GM12872 (cell line): Measurements from ENCODE around the gene NUP93.

Experiments used
- TF ChIP-seq, protein P1 (sequence below): IDR thresholded peaks from 3 replicates; pipeline ENCODE4 v1.5.1; 2011; ENCODE audit warnings: low read depth, mild to moderate bottlenecking, low read length, moderate library complexity; ENCODE audit not compliant: insufficient read depth

The NUP93 gene

DNA sequence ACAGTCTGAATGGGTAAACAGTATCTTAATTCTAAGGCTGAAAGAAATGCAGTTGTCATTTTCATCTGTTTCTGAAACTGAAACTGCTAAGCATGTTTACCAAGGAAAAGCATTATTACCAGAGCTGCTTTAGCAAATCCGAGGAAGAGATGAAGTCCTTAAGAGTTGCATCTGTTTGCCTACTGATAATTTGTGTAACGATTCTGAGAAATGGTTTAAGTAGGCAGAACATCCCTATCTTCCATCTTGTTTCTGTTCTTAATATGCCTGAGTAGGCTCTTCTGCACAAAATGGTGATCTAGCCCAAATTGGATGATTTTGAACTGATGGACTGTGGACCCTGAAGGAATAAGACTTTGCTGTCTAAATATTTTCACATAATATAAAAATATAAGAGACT, 34.9 kb downstream of the NUP93 start:
- TF ChIP-seq, protein P1, sequence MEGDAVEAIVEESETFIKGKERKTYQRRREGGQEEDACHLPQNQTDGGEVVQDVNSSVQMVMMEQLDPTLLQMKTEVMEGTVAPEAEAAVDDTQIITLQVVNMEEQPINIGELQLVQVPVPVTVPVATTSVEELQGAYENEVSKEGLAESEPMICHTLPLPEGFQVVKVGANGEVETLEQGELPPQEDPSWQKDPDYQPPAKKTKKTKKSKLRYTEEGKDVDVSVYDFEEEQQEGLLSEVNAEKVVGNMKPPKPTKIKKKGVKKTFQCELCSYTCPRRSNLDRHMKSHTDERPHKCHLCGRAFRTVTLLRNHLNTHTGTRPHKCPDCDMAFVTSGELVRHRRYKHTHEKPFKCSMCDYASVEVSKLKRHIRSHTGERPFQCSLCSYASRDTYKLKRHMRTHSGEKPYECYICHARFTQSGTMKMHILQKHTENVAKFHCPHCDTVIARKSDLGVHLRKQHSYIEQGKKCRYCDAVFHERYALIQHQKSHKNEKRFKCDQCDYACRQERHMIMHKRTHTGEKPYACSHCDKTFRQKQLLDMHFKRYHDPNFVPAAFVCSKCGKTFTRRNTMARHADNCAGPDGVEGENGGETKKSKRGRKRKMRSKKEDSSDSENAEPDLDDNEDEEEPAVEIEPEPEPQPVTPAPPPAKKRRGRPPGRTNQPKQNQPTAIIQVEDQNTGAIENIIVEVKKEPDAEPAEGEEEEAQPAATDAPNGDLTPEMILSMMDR = no peak

DNA sequence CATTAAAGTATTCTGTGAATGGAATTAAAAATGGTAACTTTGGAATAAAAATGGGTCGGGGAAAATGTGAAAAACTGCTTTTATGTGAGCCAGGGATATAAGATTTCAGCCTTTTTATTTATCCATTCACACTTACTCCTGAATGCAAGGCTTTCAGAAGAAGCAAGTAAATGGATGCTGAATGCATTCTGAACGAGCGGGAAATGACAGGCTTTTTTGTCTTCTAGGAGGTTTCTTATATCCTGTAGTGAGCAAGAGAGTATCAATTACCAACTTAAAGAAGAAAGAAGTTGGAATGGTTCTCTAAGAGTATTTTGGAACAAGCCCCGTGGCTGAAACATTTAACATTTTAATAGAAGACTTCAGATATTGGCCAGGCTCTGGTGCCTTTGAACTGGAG, 36.0 kb downstream of the NUP93 start:
- TF ChIP-seq, protein P1 = no peak

DNA sequence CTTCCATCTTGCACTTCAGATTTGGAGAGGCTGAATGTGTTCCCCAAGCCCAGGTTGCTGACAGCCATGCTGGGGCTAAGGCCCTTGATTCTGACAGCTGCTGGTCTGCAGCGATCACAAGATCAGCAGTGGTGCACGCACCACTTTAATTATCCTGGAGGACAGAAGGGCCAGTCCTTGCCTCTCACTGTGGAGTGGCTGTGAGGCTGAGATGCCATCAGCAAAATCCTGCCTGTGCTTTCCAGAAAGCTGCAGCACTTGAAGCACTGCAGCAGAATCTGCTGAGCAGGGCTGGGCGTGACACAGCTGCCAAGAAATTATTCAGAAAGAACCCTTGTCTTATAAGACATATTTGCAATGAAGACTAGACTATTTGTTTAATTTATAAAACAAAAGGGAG, 37.1 kb downstream of the NUP93 start:
- TF ChIP-seq, protein P1 = no peak

DNA sequence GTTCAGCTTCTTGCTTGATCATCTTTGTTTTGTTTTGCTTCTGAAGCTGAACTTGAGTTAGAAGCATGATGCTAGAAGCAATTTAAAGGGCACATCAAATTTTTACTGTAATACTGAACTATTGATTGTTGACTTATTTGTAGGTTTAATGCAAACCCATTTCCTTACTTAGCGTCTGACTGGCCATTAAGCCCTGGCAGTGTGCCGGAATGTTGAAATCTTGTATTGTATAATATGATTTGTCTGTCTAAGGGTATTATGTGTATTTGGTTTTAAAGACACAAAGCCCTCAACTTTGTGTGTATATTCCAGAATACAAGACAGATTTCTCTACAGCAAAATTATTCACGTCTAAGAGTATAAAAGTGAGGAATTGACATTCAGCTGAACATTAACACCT, 39.7 kb downstream of the NUP93 start:
- TF ChIP-seq, protein P1 = no peak

DNA sequence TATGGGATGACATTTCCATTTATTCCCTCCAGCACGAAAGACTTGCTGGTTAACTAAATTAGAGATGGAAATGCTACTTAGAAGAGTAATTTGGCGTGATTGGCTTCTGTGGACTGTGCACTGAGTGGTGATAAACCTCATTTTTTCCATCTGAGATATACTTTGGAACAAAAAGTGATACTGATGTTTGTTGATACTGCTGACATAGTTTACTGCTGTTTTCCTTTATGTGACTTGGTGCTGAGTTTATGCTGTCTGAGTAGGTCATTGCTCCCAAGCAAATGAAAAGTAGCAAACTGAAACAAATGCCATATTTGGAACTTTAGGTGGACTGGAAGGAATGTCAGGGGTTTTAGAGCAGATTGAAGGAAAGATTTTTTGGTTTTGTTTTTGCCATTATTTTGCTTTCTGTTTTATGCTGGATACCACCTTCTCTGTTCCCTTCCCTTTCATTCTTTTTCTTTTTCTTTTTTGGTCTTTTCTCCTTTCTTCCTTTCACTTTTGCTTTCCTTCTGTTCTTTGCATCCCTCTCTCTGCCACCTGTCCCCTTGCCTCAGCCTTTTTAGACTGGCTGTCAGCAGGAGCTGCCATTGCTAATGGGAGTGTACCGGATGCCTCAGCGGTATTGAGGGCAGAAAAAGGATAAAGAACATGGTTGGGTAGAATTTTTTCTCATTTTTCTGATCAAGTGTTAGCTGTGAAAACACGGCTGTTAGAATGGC, 41.8 kb downstream of the NUP93 start:
- TF ChIP-seq, protein P1 = no peak

DNA sequence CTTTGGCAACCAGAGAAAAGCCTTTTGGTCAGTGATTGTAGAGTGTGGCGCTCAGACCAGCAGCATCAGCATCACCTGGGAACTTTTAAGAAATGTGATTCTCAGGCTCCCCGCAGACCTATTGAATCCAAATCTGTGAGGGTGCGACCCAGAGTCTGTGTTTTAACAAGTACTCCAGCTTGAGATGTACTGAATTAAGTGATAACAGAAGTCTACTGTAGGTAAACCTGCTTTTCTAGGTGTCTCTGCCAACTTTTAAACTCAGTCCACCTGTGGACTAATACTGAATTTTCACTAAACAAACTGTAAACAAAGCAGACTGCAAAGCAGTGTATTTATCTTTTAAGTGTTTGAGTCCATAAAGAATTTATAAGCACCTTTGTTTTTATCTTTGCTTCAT, 43.6 kb downstream of the NUP93 start:
- TF ChIP-seq, protein P1 = no peak

DNA sequence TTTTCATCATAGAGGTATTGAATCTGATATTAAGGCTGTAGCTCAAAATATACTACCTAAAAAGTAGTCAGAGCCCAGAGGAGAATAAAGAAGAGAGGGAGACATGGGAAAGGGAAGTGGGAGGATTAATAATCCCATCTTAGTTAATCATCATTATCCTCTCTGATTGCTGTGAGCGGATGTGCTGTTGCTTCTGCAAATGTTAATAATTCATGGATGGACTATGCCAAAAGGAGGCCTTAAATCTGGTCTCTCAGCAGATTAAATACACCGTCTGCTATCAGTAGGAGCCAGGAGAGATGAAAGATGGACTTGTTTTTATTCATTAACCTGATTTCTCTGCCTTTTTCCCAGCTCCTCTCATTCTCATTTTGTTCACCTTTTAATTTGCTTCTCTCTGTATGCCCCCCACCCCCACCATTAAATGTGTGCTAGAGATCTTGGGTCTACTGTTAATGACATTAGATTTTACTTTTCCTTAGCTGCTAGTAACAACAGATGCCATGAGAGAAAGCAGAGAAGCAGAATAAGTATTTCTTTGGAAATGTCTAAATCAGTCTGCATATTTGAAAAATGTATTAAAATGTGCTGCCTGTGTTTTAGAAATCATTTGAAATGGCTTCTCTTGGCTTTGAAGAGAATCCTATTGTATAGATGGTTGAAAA, 44.2 kb downstream of the NUP93 start:
- TF ChIP-seq, protein P1 = no peak
